ENCODE measurements around the gene AKAP13.

AKAP13 gene

GRCh38 chr15:85762039-85762755 is 381.8 kb downstream of the AKAP13 start:
- DNase-seq: no peak

- DNase-seq: no peak
These were observed 382.3 kb downstream of the AKAP13 start for GRCh38 chr15:85762756-85763127.

GRCh38 chr15:85763157-85763556 is 382.8 kb downstream of the AKAP13 start:
- DNase-seq: no peak

GRCh38 chr15:85763673-85764633 is 383.6 kb downstream of the AKAP13 start:
- no peak for DNase-seq

GRCh38 chr15:85764649-85765277 is 384.4 kb downstream of the AKAP13 start:
- no peak for DNase-seq

GRCh38 chr15:85766001-85766831 is 385.8 kb downstream of the AKAP13 start:
- DNase-seq: no peak

- no peak for DNase-seq
These were observed 387.6 kb downstream of the AKAP13 start for GRCh38 chr15:85767785-85768529.

GRCh38 chr15:85768595-85769168 is 388.3 kb downstream of the AKAP13 start:
- no peak for DNase-seq

GRCh38 chr15:85769182-85769900 is 388.9 kb downstream of the AKAP13 start:
- no peak for DNase-seq

GRCh38 chr15:85770096-85771041 is 390.0 kb downstream of the AKAP13 start:
- DNase-seq: no peak

- DNase-seq: no peak
These were observed 390.9 kb downstream of the AKAP13 start for GRCh38 chr15:85771271-85771670.

GRCh38 chr15:85771781-85772445 is 391.5 kb downstream of the AKAP13 start:
- peak; percentile 29 for DNase-seq

- no peak for DNase-seq
These were observed 392.3 kb downstream of the AKAP13 start for GRCh38 chr15:85772668-85773067.

GRCh38 chr15:85773249-85773648 is 392.8 kb downstream of the AKAP13 start:
- no peak for DNase-seq

- no peak for DNase-seq
These were observed 393.6 kb downstream of the AKAP13 start for GRCh38 chr15:85773970-85774369.

GRCh38 chr15:85777250-85778106 is 397.1 kb downstream of the AKAP13 start:
- no peak for DNase-seq

GRCh38 chr15:85778107-85778776 is 397.8 kb downstream of the AKAP13 start:
- DNase-seq: no peak

All from NCI-H2029 (cell line).